A549 (cell line): Measurements from ENCODE around the gene TRDN. TPM values are rescaled to one million over a fixed set of nuclear protein-coding genes. Genes with fewer than 3 reads are reported as not detected.

Experiments used
- ATAC-seq, 2 experiments: fragments of 200-7000 bp in 1 of 2; fragments of >200 bp in 1 of 2; cut with Nextera tagmentation in 1 of 2; cut with Tn5 transposase in 1 of 2; 3 replicates each; pipeline versions ENCODE4 v1.8.0 to v1.9.1; 2018 to 2020; ENCODE audit warnings: mild to moderate bottlenecking in 1 of 2, moderate library complexity in 1 of 2
- CTCF ChIA-PET: fragments of 300-600 bp; sonication (Branson Sonifier 250); formaldehyde crosslinking; extraction: SDS; loops from one replicate; lab custom pipeline; 2021; ENCODE audit warnings: antibody characterized with exemption, inconsistent platforms; lab: Yijun Ruan, JAX
- POLR2A ChIA-PET: fragments of 350-600 bp; formaldehyde crosslinking; extraction: SDS; loops from one replicate; lab custom pipeline; 2021; ENCODE audit warnings: antibody characterized with exemption, inconsistent platforms; lab: Yijun Ruan, JAX
- DNase-seq, 2 experiments: peaks; one replicate each; pipeline versions ENCODE4 v3.0.0 to v3.0.0-alpha.2; 2011 to 2016; ENCODE audit warnings: low read depth in 1 of 2, low spot score in 1 of 2
- FAIRE-seq: peaks from 2 replicates; lab custom pipeline; 2011; peaks lifted over from hg19 to GRCh38; lab: Jason Lieb, UNC
- H3K27ac ChIP-seq, 2 experiments: fragments of >200 bp; sonication (Bioruptor Twin); formaldehyde crosslinking; 3 replicates each; pipeline ENCODE4 v1.5.1; 2016 to 2017
- H3K4me1 ChIP-seq: fragments of >200 bp; sonication (Bioruptor Twin); formaldehyde crosslinking; 3 replicates; pipeline ENCODE4 v1.6.1; 2016
- H3K4me2 ChIP-seq: fragments of >200 bp; sonication (Bioruptor Twin); formaldehyde crosslinking; 3 replicates; pipeline ENCODE4 v1.6.1; 2016
- H3K4me3 ChIP-seq: fragments of >200 bp; sonication (Bioruptor Twin); formaldehyde crosslinking; 3 replicates; pipeline ENCODE4 v1.5.1; 2016
- H3K9me3 ChIP-seq: fragments of >200 bp; sonication (Bioruptor Twin); formaldehyde crosslinking; 3 replicates; pipeline ENCODE4 v1.6.1; 2016
- CTCF ChIP-seq: fragments of >200 bp; sonication (Bioruptor Twin); formaldehyde crosslinking; IDR thresholded peaks from 3 replicates; pipeline ENCODE4 v1.5.1; 2016
- EHF ChIP-seq: fragments of 250-450 bp; sonication (Bioruptor Pico); IDR thresholded peaks from 2 replicates; pipeline ENCODE4 v1.5.0; 2020; ENCODE audit warnings: mild to moderate bottlenecking
- ELK1 ChIP-seq: fragments of 150-350 bp; IDR thresholded peaks from 2 replicates; pipeline ENCODE4 v1.6.1; 2014; ENCODE audit warnings: low read depth, mild to moderate bottlenecking, low read length
- ESRRA ChIP-seq: fragments of 150-350 bp; IDR thresholded peaks from 2 replicates; pipeline ENCODE4 v1.6.1; 2014; ENCODE audit warnings: mild to moderate bottlenecking, low read length, borderline replicate concordance
- GATA3 ChIP-seq: IDR thresholded peaks from 2 replicates; pipeline ENCODE4 v1.6.1; 2012; ENCODE audit warnings: borderline replicate concordance
- HMGXB4 ChIP-seq: fragments of 250-450 bp; sonication (Bioruptor Pico); IDR thresholded peaks from 2 replicates; pipeline ENCODE4 v1.5.0; 2021; ENCODE audit warnings: mild to moderate bottlenecking, moderate library complexity, borderline replicate concordance
- HOXB13 ChIP-seq: fragments of 250-450 bp; sonication (Bioruptor Pico); IDR thresholded peaks from 2 replicates; pipeline ENCODE4 v1.5.0; 2020; ENCODE audit warnings: low read depth, mild to moderate bottlenecking, moderate library complexity
- JUN ChIP-seq, 2 experiments: fragments of >200 bp; sonication (Bioruptor Twin); formaldehyde crosslinking; IDR thresholded peaks; 2 replicates in 1 of 2; 3 replicates in 1 of 2; pipeline ENCODE4 v1.6.1; 2016 to 2017
- JUNB ChIP-seq: fragments of >200 bp; sonication (Bioruptor Twin); formaldehyde crosslinking; IDR thresholded peaks from 2 replicates; pipeline ENCODE4 v1.6.1; 2016
- MAFK ChIP-seq: fragments of 450-650 bp; IDR thresholded peaks from 2 replicates; pipeline ENCODE4 v1.6.1; 2014; ENCODE audit not compliant: partially characterized antibody
- MAZ ChIP-seq: fragments of 150-350 bp; IDR thresholded peaks from 2 replicates; pipeline ENCODE4 v1.6.1; 2014; ENCODE audit warnings: antibody characterized with exemption, low read depth, low read length, borderline replicate concordance
- NFE2L2 ChIP-seq: fragments of 150-350 bp; conservative IDR thresholded peaks from 2 replicates; pipeline ENCODE4 v1.6.1; 2014; ENCODE audit warnings: low read length
- NPAS2 ChIP-seq: fragments of 250-450 bp; sonication (Bioruptor Pico); IDR thresholded peaks from 2 replicates; pipeline ENCODE4 v1.8.0; 2022; ENCODE audit warnings: mild to moderate bottlenecking, moderate library complexity, borderline replicate concordance
- NR3C1 ChIP-seq: fragments of >200 bp; sonication (Bioruptor Twin); formaldehyde crosslinking; IDR thresholded peaks from 3 replicates; pipeline ENCODE4 v1.6.1; 2017
- POLR2A ChIP-seq: IDR thresholded peaks from 2 replicates; pipeline ENCODE4 v1.6.1; 2012; ENCODE audit warnings: mild to moderate bottlenecking, low read length
- RCOR1 ChIP-seq: fragments of 150-350 bp; IDR thresholded peaks from 2 replicates; pipeline ENCODE4 v1.6.1; 2014; ENCODE audit warnings: antibody characterized with exemption, low read length, low read depth
- REST ChIP-seq: fragments of 200-600 bp; sonication (generic); IDR thresholded peaks from 2 replicates; pipeline ENCODE4 v1.6.1; 2016; ENCODE audit warnings: antibody characterized with exemption, mild to moderate bottlenecking, moderate library complexity
- RFX5 ChIP-seq: fragments of 450-650 bp; IDR thresholded peaks from 2 replicates; pipeline ENCODE4 v1.7.1; 2014; ENCODE audit warnings: antibody characterized with exemption, mild to moderate bottlenecking, moderate library complexity
- USF2 ChIP-seq: fragments of 450-650 bp; IDR thresholded peaks from 2 replicates; pipeline ENCODE4 v1.6.1; 2014; ENCODE audit warnings: antibody characterized with exemption
- ZC3H11A ChIP-seq: fragments of 450-650 bp; IDR thresholded peaks from 2 replicates; pipeline ENCODE4 v1.6.1; 2014; ENCODE audit warnings: antibody characterized with exemption, mild to moderate bottlenecking
- ZNF302 ChIP-seq: fragments of 250-450 bp; sonication (Bioruptor Pico); IDR thresholded peaks from 2 replicates; pipeline ENCODE4 v1.9.0; 2021; ENCODE audit warnings: inconsistent platforms, mild to moderate bottlenecking, moderate library complexity
- ZSCAN20 ChIP-seq: fragments of 250-450 bp; sonication (Bioruptor Pico); IDR thresholded peaks from 2 replicates; pipeline ENCODE4 v1.8.0; 2022; ENCODE audit warnings: mild to moderate bottlenecking, moderate library complexity
- polyA plus RNA-seq, 4 experiments: library from polyadenylated mRNA; depleted of rRNA in 3 of 4; stranded (reverse); fragments of >200 nt; fragmentation: RNase III in 1 of 4; extraction: RNeasy Plus Mini Kit Qiagen cat#74134 plus additional on column Dnase treatment in 1 of 4; gene quantifications; 2 replicates in 3 of 4; 3 replicates in 1 of 4; pipeline ENCODE4 v1.2.3, GENCODE V29; 2011 to 2017

Gene TRDN
- polyA plus RNA-seq, 2 of the 4 experiments (the other 2 are of a cell fraction): not detected

GRCh38 chr6:123550052-123550617 is 86.6 kb downstream of the TRDN start (continued):
- no peak for TF ChIP-seq ELK1

- DNase-seq: no peak
- Histone ChIP-seq H3K4me3 (no peak overlapping the region), H3K27ac (no peak overlapping the region), H3K9me3 (no peaks in the 10 kb centered on the region), H3K4me1 (no peaks in the 10 kb centered on the region), H3K4me2 (no peak overlapping the region)
- no peak for TF ChIP-seq USF2
- no peak for TF ChIP-seq RFX5
- no peak for TF ChIP-seq ZSCAN20
- TF ChIP-seq ZNF302 (CRISPR knock-in tag): no peak
- TF ChIP-seq JUN (IDR thresholded peaks at IDR 0.05): no peak
- no peak for TF ChIP-seq CTCF
- TF ChIP-seq HMGXB4: no peak
- ATAC-seq: no peak
- FAIRE-seq: no peak
- ChIA-PET POLR2A (no interaction called here), CTCF (no interaction called here)
These were observed 87.3 kb downstream of the TRDN start for GRCh38 chr6:123549476-123549875.

- H3K4me2 ChIP-seq: no peak overlapping the region
- no peak for FAIRE-seq
- H3K4me3 ChIP-seq: no peak overlapping the region
- no peak for TF ChIP-seq POLR2A
- TF ChIP-seq MAFK: no peak
- no peak for TF ChIP-seq NPAS2 (CRISPR knock-in tag)
- no peak for TF ChIP-seq ZSCAN20
- no peak for TF ChIP-seq USF2
- no peak for TF ChIP-seq NR3C1
- TF ChIP-seq ESRRA: no peak
- TF ChIP-seq EHF (CRISPR knock-in tag): no peak
- TF ChIP-seq MAZ: no peak
- TF ChIP-seq GATA3: no peak
- no peak for TF ChIP-seq ZC3H11A
- no peak for TF ChIP-seq NFE2L2
- TF ChIP-seq RCOR1: no peak
- TF ChIP-seq JUN (IDR thresholded peaks at IDR 0.05): no peak
- no peak for TF ChIP-seq HOXB13 (CRISPR knock-in tag)
- TF ChIP-seq REST: no peak
- TF ChIP-seq JUNB: no peak
- TF ChIP-seq, all 56 proteins: peak for 0
- POLR2A ChIA-PET: no interaction called here
- H3K4me1 ChIP-seq: no peaks in the 10 kb centered on the region
- no peak for DNase-seq
- no peaks in the 10 kb centered on the region for H3K9me3 ChIP-seq
- ATAC-seq: no peak
- CTCF ChIA-PET: no interaction called here
- no peak overlapping the region for H3K27ac ChIP-seq
These were observed 89.4 kb downstream of the TRDN start for GRCh38 chr6:123547216-123547978.
